Measurements from ENCODE around the gene NPR3. TPM values are rescaled to one million over a fixed set of nuclear protein-coding genes. Genes with fewer than 3 reads are reported as not detected.

Gene NPR3
- total and polyA plus RNA-seq, 2 donors (not counting 3 experiments of a cell fraction or from before 2014, with no cell fraction given), result 0.01 to 0.53 TPM

- no TSS peak for BruUV-seq (replicated peaks)
- H3K27ac ChIP-seq (ENCODE audit: insufficient read depth, low read depth, low read length), result no peak overlapping the region
- no peak overlapping the region for H3K4me3 ChIP-seq (replicated peaks in 1 of 3; ENCODE audit: insufficient read depth in 1 of 3, low read depth in 1 of 3, low read length in 3 of 3)
- no peaks in the 10 kb centered on the region for H3K36me3 ChIP-seq (ENCODE audit: control insufficient read depth in 2 of 2, extremely low read depth in 1 of 2, insufficient read depth in 2 of 2, low read length in 2 of 2)
- POLR2A ChIA-PET, result no interaction called here
- CTCF ChIA-PET, result no interaction called here
- H3K27me3 ChIP-seq (ENCODE audit: control insufficient read depth in 2 of 2, insufficient read depth in 2 of 2, low read length in 2 of 2), result no peaks in the 10 kb centered on the region
- H3K4me1 ChIP-seq (ENCODE audit: control insufficient read depth, extremely low read depth, insufficient read depth, low read length), result no peaks in the 10 kb centered on the region
- intact Hi-C loops (cut with micrococcal nuclease), result no loop called here
- H3K79me2 ChIP-seq (ENCODE audit: control insufficient read depth, insufficient read depth, low read length), result no peaks in the 10 kb centered on the region
- dilution Hi-C loops (cut with MboI; ENCODE audit: extremely low pct_ligation_motif_present, low sequenced_read_pairs), result no loop called here
- H2AFZ ChIP-seq (ENCODE audit: low read depth, low read length), result no peak overlapping the region
- no peaks in the 10 kb centered on the region for H4K20me1 ChIP-seq (replicated peaks; ENCODE audit: control insufficient read depth, extremely low read depth, insufficient read depth, low read length)
- FAIRE-seq (no peak), DNase-seq (ENCODE audit: low read depth, low spot score) (no peak)
- H3K9ac ChIP-seq (replicated peaks; ENCODE audit: extremely low read depth, insufficient read depth, low read length), result no peak overlapping the region
- H3K4me2 ChIP-seq (ENCODE audit: insufficient read depth, low read length), result no peak overlapping the region
- no peak for TF ChIP-seq POLR2A (IDR thresholded peaks at IDR 0.05; ENCODE audit: low read depth, low read length)
- TF ChIP-seq GATA2 (IDR thresholded peaks at IDR 0.05; ENCODE audit: insufficient read depth, insufficient read length, low read depth, low read length), result no peak
- TF ChIP-seq MYC (IDR thresholded peaks at IDR 0.05; ENCODE audit: low read depth, low read length), result no peak
- no peak for TF ChIP-seq JUN (IDR thresholded peaks at IDR 0.05; ENCODE audit: borderline replicate concordance, insufficient read depth, insufficient read length, low read depth)
- TF ChIP-seq MAX (IDR thresholded peaks at IDR 0.05; ENCODE audit: insufficient read depth, insufficient read length), result no peak
- TF ChIP-seq CTCF (IDR thresholded peaks at IDR 0.05; ENCODE audit: extremely low read depth in 1 of 2, insufficient read depth in 1 of 2, low read depth in 1 of 2, low read length in 2 of 2), result no peak
- H3K9me1 ChIP-seq (replicated peaks; ENCODE audit: control insufficient read depth, extremely low read depth, insufficient read depth, low read length), result no peaks in the 10 kb centered on the region
- no peaks in the 10 kb centered on the region for H3K9me3 ChIP-seq (replicated peaks; ENCODE audit: control insufficient read depth, insufficient read depth, low read length)
These were observed 95.0 kb downstream of the NPR3 start for GRCh38 chr5:32805971-32806638.

Measured in endothelial cell of umbilical vein (primary cell).